ENCODE results near the gene ZNF606.
"Not testable (repeated sequence)": the region's sequence is repeated elsewhere in the genome, so short reads cannot be mapped to it uniquely, and the experiment has no call there.

Gene ZNF606

GRCh38 chr19:58009666-58010301 lies 7.2 kb upstream of the ZNF606 start:
- no peak for DNase-seq (ENCODE audit: low read depth)

GRCh38 chr19:58009301-58009665 lies 6.7 kb upstream of the ZNF606 start:
- DNase-seq (ENCODE audit: low read depth), result no peak

- DNase-seq (ENCODE audit: low read depth), result not testable (repeated sequence)
Observed at GRCh38 chr19:58008877-58009276, 6.3 kb upstream of the ZNF606 start.

- DNase-seq (ENCODE audit: low read depth), result no peak
Observed at GRCh38 chr19:58007285-58007684, 4.7 kb upstream of the ZNF606 start.

- DNase-seq (ENCODE audit: low read depth), result no peak
Observed at GRCh38 chr19:58003174-58003828, 681 bp upstream of the ZNF606 start.

- no peak for DNase-seq (ENCODE audit: low read depth)
Observed at GRCh38 chr19:58001895-58002369, 688 bp downstream of the ZNF606 start.

- DNase-seq (ENCODE audit: low read depth), result no peak
Observed at GRCh38 chr19:58000677-58001076, 1.9 kb downstream of the ZNF606 start.

- no peak for DNase-seq (ENCODE audit: low read depth)
Observed at GRCh38 chr19:57992841-57993240, 9.8 kb downstream of the ZNF606 start.

GRCh38 chr19:57978586-57979289 lies 23.9 kb downstream of the ZNF606 start:
- no peak for DNase-seq (ENCODE audit: low read depth)

GRCh38 chr19:57974434-57974833 lies 28.2 kb downstream of the ZNF606 start, which contains the start of gene C19orf18:
C19orf18 (minus strand) TSS chr19:57974534; CDS start chr19:57974432, 102 bp downstream.
- no peak for DNase-seq (ENCODE audit: low read depth)

- no peak for DNase-seq (ENCODE audit: low read depth)
Observed at GRCh38 chr19:57964761-57965160, 37.9 kb downstream of the ZNF606 start.

- no peak for DNase-seq (ENCODE audit: low read depth)
Observed at GRCh38 chr19:57961785-57962184, 40.8 kb downstream of the ZNF606 start.

GRCh38 chr19:57954996-57955395 lies 47.6 kb downstream of the ZNF606 start:
- DNase-seq (ENCODE audit: low read depth), result no peak

- no peak for DNase-seq (ENCODE audit: low read depth)
Observed at GRCh38 chr19:57949702-57950101, 52.9 kb downstream of the ZNF606 start.

- no peak for DNase-seq (ENCODE audit: low read depth)
Observed at GRCh38 chr19:57949296-57949695, 53.3 kb downstream of the ZNF606 start.

- DNase-seq (ENCODE audit: low read depth), result peak; percentile 80
Observed at GRCh38 chr19:57947419-57948134, 55.0 kb downstream of the ZNF606 start, which contains the start of gene ZNF256. ZNF256 (minus strand) TSS chr19:57947706; CDS start chr19:57947474, 232 bp downstream.

- DNase-seq (ENCODE audit: low read depth), result peak; percentile 5
Observed at GRCh38 chr19:57947088-57947418, 55.6 kb downstream of the ZNF606 start.

GRCh38 chr19:57946316-57946715 lies 56.3 kb downstream of the ZNF606 start:
- no peak for DNase-seq (ENCODE audit: low read depth)

GRCh38 chr19:57941593-57941992 lies 61.0 kb downstream of the ZNF606 start:
- DNase-seq (ENCODE audit: low read depth), result no peak

- no peak for DNase-seq (ENCODE audit: low read depth)
Observed at GRCh38 chr19:57935731-57936130, 66.9 kb downstream of the ZNF606 start.

GRCh38 chr19:57934820-57935665 lies 67.6 kb downstream of the ZNF606 start, which contains the start of gene ZNF418:
ZNF418 (minus strand) TSS chr19:57935402; CDS start chr19:57933822, 1,580 bp downstream.
- DNase-seq (ENCODE audit: low read depth), result no peak

Data from stimulated activated CD8-positive, alpha-beta memory T cell treated with anti-CD3 and anti-CD28 coated beads, Interleukin-15, amount 100 ng/mL, for 24 hours (primary cell).